Transverse colon (tissue), 4 donors: ENCODE data around the gene KANTR.

ENCODE experiments used
- CTCF ChIP-seq, 5 experiments: fragments of 200-600 bp in 3 of 5; fragments of 450-650 bp in 2 of 5; sonication (generic) in 3 of 5; IDR thresholded peaks; 1 replicate in 2 of 5; 2 replicates in 3 of 5; pipeline ENCODE4 v1.5.1; 2016 to 2017; ENCODE audit warnings: antibody characterized with exemption in 5 of 5, inconsistent platforms in 3 of 5, mild to moderate bottlenecking in 2 of 5, moderate library complexity in 1 of 5
- EP300 ChIP-seq: sonication (generic); formaldehyde crosslinking; IDR thresholded peaks from one replicate; pipeline ENCODE4 v1.6.1; 2017; ENCODE audit warnings: antibody characterized with exemption, low read depth
- POLR2A ChIP-seq: fragments of 450-650 bp; IDR thresholded peaks from one replicate; pipeline ENCODE4 v1.6.1; 2016; ENCODE audit warnings: antibody characterized with exemption, mild to moderate bottlenecking, moderate library complexity
- POLR2AphosphoS5 ChIP-seq, 3 donors: sonication (generic); formaldehyde crosslinking; IDR thresholded peaks; one replicate each; pipeline ENCODE4 v1.6.1; 2016; ENCODE audit warnings: antibody characterized with exemption in 3 of 3

GRCh38 chrX:53080628-53081580 lies 13.0 kb upstream of the KANTR start:
- TF ChIP-seq CTCF (IDR thresholded peaks at IDR 0.05) (no peak), POLR2AphosphoS5 (IDR thresholded peaks at IDR 0.05) (no peak), EP300 (no peak), POLR2A (no peak)
